ENCODE results near the gene CCDC86.

Gene CCDC86

DNA sequence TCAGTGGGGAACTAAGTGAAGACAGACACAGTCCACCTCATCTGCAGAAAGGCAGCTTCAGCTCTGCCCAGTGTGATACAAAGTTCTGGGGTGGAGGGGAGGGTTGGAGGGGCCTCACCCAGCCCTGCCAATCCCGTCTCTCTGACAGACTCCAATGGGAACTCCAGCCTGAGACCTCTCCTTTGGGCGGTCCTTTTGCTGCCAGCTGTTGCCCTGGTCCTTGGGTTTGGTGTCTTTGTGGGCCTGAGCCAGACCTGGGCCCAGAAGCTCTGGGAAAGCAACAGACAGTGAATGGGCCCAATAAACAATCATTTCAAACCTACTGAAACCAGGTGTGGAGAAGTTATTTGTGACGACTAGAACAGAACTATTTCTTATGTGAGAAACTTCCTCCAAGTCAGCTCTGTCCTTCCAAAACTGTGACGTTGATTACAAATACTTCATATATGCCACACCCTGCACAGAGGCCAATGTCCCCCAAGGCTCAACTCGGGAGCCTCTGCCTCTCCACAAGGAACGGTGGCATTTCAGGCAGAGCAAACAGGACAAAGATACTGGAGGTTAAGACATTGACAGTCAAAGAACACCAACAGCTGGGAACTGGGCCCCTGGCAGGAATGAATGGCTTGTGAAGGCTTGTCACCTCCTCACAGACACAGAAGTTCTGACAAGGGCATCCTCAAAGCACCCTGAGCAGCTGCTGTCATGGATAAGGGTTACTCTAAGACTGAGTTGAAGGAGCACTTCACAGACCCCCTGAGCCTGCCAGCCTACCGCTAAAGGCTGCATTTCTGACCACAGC is 33.7 kb downstream of the CCDC86 start:
- H3K4me3 ChIP-seq (ENCODE audit: low read depth, low read length) = no peak overlapping the region
- TF ChIP-seq, protein P1, sequence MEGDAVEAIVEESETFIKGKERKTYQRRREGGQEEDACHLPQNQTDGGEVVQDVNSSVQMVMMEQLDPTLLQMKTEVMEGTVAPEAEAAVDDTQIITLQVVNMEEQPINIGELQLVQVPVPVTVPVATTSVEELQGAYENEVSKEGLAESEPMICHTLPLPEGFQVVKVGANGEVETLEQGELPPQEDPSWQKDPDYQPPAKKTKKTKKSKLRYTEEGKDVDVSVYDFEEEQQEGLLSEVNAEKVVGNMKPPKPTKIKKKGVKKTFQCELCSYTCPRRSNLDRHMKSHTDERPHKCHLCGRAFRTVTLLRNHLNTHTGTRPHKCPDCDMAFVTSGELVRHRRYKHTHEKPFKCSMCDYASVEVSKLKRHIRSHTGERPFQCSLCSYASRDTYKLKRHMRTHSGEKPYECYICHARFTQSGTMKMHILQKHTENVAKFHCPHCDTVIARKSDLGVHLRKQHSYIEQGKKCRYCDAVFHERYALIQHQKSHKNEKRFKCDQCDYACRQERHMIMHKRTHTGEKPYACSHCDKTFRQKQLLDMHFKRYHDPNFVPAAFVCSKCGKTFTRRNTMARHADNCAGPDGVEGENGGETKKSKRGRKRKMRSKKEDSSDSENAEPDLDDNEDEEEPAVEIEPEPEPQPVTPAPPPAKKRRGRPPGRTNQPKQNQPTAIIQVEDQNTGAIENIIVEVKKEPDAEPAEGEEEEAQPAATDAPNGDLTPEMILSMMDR (IDR thresholded peaks at IDR 0.05; ENCODE audit: insufficient read depth, low read depth, low read length, missing control alignments) = no peak
- no peak for DNase-seq (ENCODE audit: low read depth)

DNA sequence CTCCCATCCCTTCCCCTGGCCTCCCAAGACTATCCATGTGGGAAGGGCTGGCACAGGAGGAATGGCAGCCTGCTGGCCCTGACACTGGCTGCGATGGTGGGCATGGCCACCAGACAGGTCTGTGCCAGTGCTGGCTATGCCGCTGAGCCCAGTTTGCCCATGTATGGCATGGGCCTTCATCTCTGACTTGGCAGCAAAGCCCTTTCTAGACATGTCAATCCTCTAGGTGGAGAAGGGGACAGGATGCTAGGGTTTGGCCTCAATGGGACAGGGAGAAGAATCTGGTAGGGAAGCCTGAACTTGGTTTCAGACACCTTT is 34.2 kb downstream of the CCDC86 start:
- TF ChIP-seq, protein P1 (IDR thresholded peaks at IDR 0.05; ENCODE audit: insufficient read depth, low read depth, low read length, missing control alignments) = no peak
- no peak overlapping the region for H3K4me3 ChIP-seq (ENCODE audit: low read depth, low read length)
- DNase-seq (ENCODE audit: low read depth) = no peak

DNA sequence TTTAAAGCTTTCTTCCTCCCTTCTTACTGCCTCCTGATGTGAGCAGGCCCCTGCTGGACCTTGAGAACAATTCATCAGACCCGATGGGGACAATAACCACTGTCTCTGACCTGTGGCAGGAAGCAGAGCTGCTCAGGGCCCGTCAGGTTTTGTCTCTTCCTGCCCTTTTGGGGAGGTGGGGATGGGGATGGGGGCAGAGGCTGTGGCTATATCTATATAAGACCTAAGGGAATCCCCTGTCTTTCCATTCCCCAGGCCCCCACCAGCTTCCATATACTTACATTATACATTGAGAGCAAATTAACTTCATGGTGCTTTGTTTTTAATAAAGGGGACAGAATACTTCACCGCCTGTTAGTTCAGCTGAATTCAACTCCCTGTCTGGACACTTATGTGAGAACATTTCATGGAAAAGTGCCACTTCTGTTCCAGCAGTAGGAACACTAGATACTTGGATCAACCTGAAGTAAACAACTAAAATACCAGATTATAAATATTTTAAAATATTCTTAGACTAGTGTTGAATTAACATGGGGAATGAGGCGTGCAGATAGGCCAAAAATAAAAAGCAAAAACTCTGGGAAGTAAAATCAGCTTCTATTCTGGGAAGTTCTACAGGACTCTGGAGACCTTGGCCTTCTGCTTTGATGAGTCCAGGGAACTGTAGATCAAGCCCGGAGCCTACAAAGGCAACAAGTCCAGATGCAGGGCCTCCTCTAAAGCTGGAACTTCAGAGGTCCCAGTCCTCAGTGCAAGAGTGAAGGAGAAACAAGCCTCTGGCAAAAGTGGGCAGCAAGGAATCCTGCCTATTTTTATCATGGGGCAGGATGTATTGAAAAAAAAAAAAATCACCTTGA is 36.6 kb downstream of the CCDC86 start:
- DNase-seq (ENCODE audit: low read depth) = no peak
- TF ChIP-seq, protein P1 (IDR thresholded peaks at IDR 0.05; ENCODE audit: insufficient read depth, low read depth, low read length, missing control alignments) = no peak
- no peak overlapping the region for H3K4me3 ChIP-seq (ENCODE audit: low read depth, low read length)

- TF ChIP-seq, protein P1 (IDR thresholded peaks at IDR 0.05; ENCODE audit: insufficient read depth, low read depth, low read length, missing control alignments) = no peak
- no peak overlapping the region for H3K4me3 ChIP-seq (ENCODE audit: low read depth, low read length)
- no peak for DNase-seq (ENCODE audit: low read depth)
Observed at GRCh38 chr11:60879104-60879503, 37.2 kb downstream of the CCDC86 start.

DNA sequence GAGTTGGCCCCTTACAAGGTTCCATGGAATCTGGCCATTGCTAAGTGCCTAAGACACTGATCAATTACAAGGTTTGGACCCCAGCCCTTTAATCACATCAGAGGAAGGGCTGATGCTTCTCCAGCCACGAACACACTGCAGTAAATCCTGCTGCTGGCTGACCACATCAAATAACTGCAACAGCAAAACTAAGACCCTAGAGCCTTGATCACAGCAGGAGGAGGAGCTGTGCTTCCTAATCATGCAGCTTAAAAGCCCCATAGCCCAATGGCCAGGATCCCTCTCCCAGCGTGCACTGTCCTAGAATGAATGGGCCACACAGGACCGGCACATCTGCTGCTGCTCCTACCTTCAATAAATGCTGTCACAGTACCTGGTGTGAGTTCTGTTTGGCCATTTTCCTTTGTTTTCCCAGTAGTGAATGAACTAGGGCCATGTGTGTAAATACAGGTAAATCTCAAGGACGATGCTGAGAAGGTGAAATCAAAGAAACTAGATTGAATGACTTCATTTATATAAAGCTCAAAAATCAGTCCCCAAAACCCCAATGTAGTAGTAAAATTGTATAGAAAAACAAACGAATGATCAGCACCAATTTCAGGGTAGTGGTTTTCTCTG is 38.2 kb downstream of the CCDC86 start:
- TF ChIP-seq, protein P1 (IDR thresholded peaks at IDR 0.05; ENCODE audit: insufficient read depth, low read depth, low read length, missing control alignments) = no peak
- H3K4me3 ChIP-seq (ENCODE audit: low read depth, low read length) = no peak overlapping the region
- DNase-seq (ENCODE audit: low read depth) = no peak

DNA sequence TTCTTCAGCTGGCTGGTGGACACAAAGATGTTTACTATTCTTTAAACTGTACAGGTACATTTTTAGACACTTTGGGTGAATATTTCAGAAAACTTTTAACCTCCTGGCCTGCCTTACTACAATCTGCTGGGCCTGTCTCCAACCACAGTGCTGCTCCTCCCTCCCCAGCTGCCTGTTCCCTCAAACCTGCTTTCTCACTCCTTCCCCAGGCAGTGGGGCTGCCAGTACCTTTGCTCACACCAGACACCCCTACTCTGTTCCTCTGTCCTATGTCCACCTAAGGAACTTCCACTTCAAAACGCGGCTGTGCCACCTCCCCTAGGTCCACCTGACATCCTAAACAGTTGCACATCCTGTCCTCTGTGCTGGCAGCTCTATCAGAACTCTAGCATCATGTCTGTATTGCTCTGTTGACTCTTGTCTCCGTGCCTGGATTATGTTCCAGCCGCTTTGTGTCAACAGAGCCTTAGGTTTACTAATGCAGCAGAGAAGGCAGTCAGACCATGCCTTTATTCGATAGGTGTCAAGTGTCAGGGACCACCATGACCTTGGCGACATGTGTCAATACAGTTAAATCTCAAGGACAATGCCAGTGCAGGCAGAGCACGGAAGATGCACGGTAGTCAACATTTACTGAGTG is 38.9 kb downstream of the CCDC86 start:
- TF ChIP-seq, protein P1 (IDR thresholded peaks at IDR 0.05; ENCODE audit: insufficient read depth, low read depth, low read length, missing control alignments) = no peak
- H3K4me3 ChIP-seq (ENCODE audit: low read depth, low read length) = no peak overlapping the region
- DNase-seq (ENCODE audit: low read depth) = no peak

Data from GM12865 (cell line).